ENCODE data around the gene EDRF1.

Gene EDRF1

GRCh38 chr10:125744909-125745308 lies 25.4 kb downstream of the EDRF1 start:
- no peak for DNase-seq (ENCODE audit: low read depth in 2 of 2)
- no peak for TF ChIP-seq CTCF (IDR thresholded peaks at IDR 0.05; ENCODE audit: low read depth, low read length)
- H3K4me3 ChIP-seq (replicated peaks in 1 of 2; ENCODE audit: low read depth in 2 of 2, low read length in 2 of 2), result no peak overlapping the region

GRCh38 chr10:125747417-125747816 lies 27.9 kb downstream of the EDRF1 start:
- no peak overlapping the region for H3K4me3 ChIP-seq (replicated peaks in 1 of 2; ENCODE audit: low read depth in 2 of 2, low read length in 2 of 2)
- TF ChIP-seq CTCF (IDR thresholded peaks at IDR 0.05; ENCODE audit: low read depth, low read length), result no peak
- DNase-seq (ENCODE audit: low read depth in 2 of 2), result no peak

GRCh38 chr10:125756196-125756595 lies 36.7 kb downstream of the EDRF1 start:
- TF ChIP-seq CTCF (IDR thresholded peaks at IDR 0.05; ENCODE audit: low read depth, low read length), result no peak
- DNase-seq (ENCODE audit: low read depth in 2 of 2), result no peak
- H3K4me3 ChIP-seq (replicated peaks in 1 of 2; ENCODE audit: low read depth in 2 of 2, low read length in 2 of 2), result no peak overlapping the region

GRCh38 chr10:125756853-125757487 lies 37.5 kb downstream of the EDRF1 start:
- H3K4me3 ChIP-seq (replicated peaks in 1 of 2; ENCODE audit: low read depth in 2 of 2, low read length in 2 of 2), result no peak overlapping the region
- no peak for DNase-seq (ENCODE audit: low read depth in 2 of 2)
- no peak for TF ChIP-seq CTCF (IDR thresholded peaks at IDR 0.05; ENCODE audit: low read depth, low read length)

- no peak for TF ChIP-seq CTCF (IDR thresholded peaks at IDR 0.05; ENCODE audit: low read depth, low read length)
- H3K4me3 ChIP-seq (replicated peaks in 1 of 2; ENCODE audit: low read depth in 2 of 2, low read length in 2 of 2), result no peak overlapping the region
Measured at GRCh38 chr10:125757742-125758141, 38.2 kb downstream of the EDRF1 start.

GRCh38 chr10:125761961-125762360 lies 42.5 kb downstream of the EDRF1 start:
- no peak for TF ChIP-seq CTCF (IDR thresholded peaks at IDR 0.05; ENCODE audit: low read depth, low read length)
- H3K4me3 ChIP-seq (replicated peaks in 1 of 2; ENCODE audit: low read depth in 2 of 2, low read length in 2 of 2), result no peak overlapping the region
- DNase-seq (ENCODE audit: low read depth in 2 of 2), result no peak

More at GRCh38 chr10:125757742-125758141, 38.2 kb downstream of the EDRF1 start:
- DNase-seq (ENCODE audit: low read depth in 2 of 2), result no peak
